ENCODE data around the gene MZF1.
A peak's percentile ranks its signal among the peaks of the same experiment; 100 is the strongest.

Gene MZF1

GRCh38 chr19:58560007-58560887 lies 12.9 kb downstream of the MZF1 start:
- no peak for TF ChIP-seq CTCF (IDR thresholded peaks at IDR 0.05; ENCODE audit: extremely low read depth, missing control alignments)
- no peak for DNase-seq (ENCODE audit: low spot score)

- peak; percentile 91 for DNase-seq (ENCODE audit: low spot score)
- TF ChIP-seq CTCF (IDR thresholded peaks at IDR 0.05; ENCODE audit: extremely low read depth, missing control alignments): no peak
Observed at GRCh38 chr19:58559275-58560006, 13.7 kb downstream of the MZF1 start.

GRCh38 chr19:58558623-58559274 lies 14.4 kb downstream of the MZF1 start:
- TF ChIP-seq CTCF (IDR thresholded peaks at IDR 0.05; ENCODE audit: extremely low read depth, missing control alignments): no peak
- DNase-seq (ENCODE audit: low spot score): peak; percentile 97

GRCh38 chr19:58558066-58558622 lies 15.0 kb downstream of the MZF1 start, which contains the start of gene UBE2M:
UBE2M (minus strand) TSS chr19:58558611; CDS start chr19:58558381, 230 bp downstream.
- no peak for DNase-seq (ENCODE audit: low spot score)

GRCh38 chr19:58557221-58558065 lies 15.7 kb downstream of the MZF1 start:
- DNase-seq (ENCODE audit: low spot score): no peak
- no peak for TF ChIP-seq CTCF (IDR thresholded peaks at IDR 0.05; ENCODE audit: extremely low read depth, missing control alignments)

More at GRCh38 chr19:58558066-58558622, 15.0 kb downstream of the MZF1 start, which contains the start of gene UBE2M:
- no peak for TF ChIP-seq CTCF (IDR thresholded peaks at IDR 0.05; ENCODE audit: extremely low read depth, missing control alignments)

- no peak for TF ChIP-seq CTCF (IDR thresholded peaks at IDR 0.05; ENCODE audit: extremely low read depth, missing control alignments)
- no peak for DNase-seq (ENCODE audit: low spot score)
Observed at GRCh38 chr19:58556622-58557220, 16.4 kb downstream of the MZF1 start.
